ENCODE measurements around the gene PANK2.

DNA sequence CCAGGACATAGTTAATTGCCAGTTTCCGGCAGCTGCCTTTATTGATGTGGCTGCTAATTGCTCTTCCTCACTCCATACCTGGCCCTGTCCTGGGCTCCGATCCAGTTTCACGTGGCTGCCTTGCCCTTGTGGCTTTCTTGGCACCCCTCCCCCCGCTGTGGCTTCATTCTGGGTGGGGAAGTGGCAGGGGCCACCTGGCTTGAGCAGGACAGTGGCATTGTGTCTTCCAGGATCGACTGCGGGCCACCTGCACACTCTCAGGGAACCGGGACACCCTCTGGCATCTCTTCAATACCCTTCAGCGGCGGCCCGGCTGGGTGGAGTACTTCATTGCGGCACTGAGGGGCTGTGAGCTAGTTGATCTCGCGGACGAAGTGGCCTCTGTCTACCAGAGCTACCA, 31.8 kb upstream of the PANK2 start:
- TF ChIP-seq EP300 (IDR thresholded peaks at IDR 0.05; ENCODE audit: borderline replicate concordance in 1 of 2, control insufficient read depth in 1 of 2, low read depth in 2 of 2, low read length in 2 of 2) (no peak), POLR2A (IDR thresholded peaks at IDR 0.05; ENCODE audit: low read depth, low read length) (no peak), MXI1 (IDR thresholded peaks at IDR 0.05; ENCODE audit: low read depth, low read length) (no peak), RCOR1 (conservative IDR thresholded peaks at IDR 0.05; ENCODE audit: low read depth, low read length) (no peak), FOS (IDR thresholded peaks at IDR 0.05; ENCODE audit: borderline replicate concordance, extremely low read depth, insufficient read length) (no peak), TAF1 (IDR thresholded peaks at IDR 0.05; ENCODE audit: borderline replicate concordance, low read depth, low read length) (no peak), CEBPB (IDR thresholded peaks at IDR 0.05; ENCODE audit: borderline replicate concordance in 1 of 2, low read depth in 2 of 2, low read length in 2 of 2) (no peak)
- TF ChIP-seq, protein P1, sequence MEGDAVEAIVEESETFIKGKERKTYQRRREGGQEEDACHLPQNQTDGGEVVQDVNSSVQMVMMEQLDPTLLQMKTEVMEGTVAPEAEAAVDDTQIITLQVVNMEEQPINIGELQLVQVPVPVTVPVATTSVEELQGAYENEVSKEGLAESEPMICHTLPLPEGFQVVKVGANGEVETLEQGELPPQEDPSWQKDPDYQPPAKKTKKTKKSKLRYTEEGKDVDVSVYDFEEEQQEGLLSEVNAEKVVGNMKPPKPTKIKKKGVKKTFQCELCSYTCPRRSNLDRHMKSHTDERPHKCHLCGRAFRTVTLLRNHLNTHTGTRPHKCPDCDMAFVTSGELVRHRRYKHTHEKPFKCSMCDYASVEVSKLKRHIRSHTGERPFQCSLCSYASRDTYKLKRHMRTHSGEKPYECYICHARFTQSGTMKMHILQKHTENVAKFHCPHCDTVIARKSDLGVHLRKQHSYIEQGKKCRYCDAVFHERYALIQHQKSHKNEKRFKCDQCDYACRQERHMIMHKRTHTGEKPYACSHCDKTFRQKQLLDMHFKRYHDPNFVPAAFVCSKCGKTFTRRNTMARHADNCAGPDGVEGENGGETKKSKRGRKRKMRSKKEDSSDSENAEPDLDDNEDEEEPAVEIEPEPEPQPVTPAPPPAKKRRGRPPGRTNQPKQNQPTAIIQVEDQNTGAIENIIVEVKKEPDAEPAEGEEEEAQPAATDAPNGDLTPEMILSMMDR (IDR thresholded peaks at IDR 0.05 in 2 of 3, conservative IDR thresholded peaks at IDR 0.05 in 1 of 3; ENCODE audit: control insufficient read depth in 2 of 3, extremely low read depth in 1 of 3, insufficient read depth in 1 of 3, low read depth in 3 of 3, low read length in 3 of 3), result no peak
- TF ChIP-seq, protein P2, sequence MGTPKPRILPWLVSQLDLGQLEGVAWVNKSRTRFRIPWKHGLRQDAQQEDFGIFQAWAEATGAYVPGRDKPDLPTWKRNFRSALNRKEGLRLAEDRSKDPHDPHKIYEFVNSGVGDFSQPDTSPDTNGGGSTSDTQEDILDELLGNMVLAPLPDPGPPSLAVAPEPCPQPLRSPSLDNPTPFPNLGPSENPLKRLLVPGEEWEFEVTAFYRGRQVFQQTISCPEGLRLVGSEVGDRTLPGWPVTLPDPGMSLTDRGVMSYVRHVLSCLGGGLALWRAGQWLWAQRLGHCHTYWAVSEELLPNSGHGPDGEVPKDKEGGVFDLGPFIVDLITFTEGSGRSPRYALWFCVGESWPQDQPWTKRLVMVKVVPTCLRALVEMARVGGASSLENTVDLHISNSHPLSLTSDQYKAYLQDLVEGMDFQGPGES (IDR thresholded peaks at IDR 0.05), result no peak
- TF ChIP-seq, protein P3, sequence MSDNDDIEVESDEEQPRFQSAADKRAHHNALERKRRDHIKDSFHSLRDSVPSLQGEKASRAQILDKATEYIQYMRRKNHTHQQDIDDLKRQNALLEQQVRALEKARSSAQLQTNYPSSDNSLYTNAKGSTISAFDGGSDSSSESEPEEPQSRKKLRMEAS (IDR thresholded peaks at IDR 0.05; ENCODE audit: low read depth, low read length), result no peak

Measured in GM12878 (cell line).